ENCODE measurements around the gene BIN1.

DNA sequence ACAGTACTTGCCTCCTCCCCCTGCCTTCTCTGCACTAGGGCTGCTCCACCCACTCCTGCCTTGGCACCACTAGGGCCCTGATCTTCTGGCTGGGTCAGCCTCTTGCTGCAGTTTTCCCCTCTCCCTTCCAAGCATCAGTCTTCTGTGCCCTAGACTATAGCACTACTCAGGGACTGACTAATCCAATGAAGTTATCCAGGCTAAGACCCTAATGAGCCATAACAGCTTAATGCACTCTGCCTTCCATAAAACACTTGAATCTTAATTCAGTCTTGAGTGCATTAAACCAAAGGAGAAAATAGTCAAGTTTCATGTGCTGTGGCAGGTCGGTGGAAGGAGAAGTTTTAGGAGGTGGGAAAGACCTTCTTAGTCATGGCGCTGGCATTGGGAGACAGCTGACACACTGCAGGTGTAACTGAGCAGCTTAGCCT, 95.7 kb downstream of the BIN1 start:
- TF ChIP-seq, protein P1, sequence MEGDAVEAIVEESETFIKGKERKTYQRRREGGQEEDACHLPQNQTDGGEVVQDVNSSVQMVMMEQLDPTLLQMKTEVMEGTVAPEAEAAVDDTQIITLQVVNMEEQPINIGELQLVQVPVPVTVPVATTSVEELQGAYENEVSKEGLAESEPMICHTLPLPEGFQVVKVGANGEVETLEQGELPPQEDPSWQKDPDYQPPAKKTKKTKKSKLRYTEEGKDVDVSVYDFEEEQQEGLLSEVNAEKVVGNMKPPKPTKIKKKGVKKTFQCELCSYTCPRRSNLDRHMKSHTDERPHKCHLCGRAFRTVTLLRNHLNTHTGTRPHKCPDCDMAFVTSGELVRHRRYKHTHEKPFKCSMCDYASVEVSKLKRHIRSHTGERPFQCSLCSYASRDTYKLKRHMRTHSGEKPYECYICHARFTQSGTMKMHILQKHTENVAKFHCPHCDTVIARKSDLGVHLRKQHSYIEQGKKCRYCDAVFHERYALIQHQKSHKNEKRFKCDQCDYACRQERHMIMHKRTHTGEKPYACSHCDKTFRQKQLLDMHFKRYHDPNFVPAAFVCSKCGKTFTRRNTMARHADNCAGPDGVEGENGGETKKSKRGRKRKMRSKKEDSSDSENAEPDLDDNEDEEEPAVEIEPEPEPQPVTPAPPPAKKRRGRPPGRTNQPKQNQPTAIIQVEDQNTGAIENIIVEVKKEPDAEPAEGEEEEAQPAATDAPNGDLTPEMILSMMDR (conservative IDR thresholded peaks at IDR 0.05), result no peak
- no peak for TF ChIP-seq EZH2 (IDR thresholded peaks at IDR 0.05; ENCODE audit: low read depth)

Measured in PC-9 (cell line).